Medulla oblongata (tissue), 1 donor: Measurements from ENCODE around the gene PHACTR3.
"Not testable (repeated sequence)": the region's sequence is repeated elsewhere in the genome, so short reads cannot be mapped to it uniquely, and the experiment has no call there.

Source experiments
- DNase-seq: peaks from one replicate; pipeline ENCODE4 v3.0.0-alpha.2; 2015; ENCODE audit errors: extremely low spot score

PHACTR3 gene

DNA sequence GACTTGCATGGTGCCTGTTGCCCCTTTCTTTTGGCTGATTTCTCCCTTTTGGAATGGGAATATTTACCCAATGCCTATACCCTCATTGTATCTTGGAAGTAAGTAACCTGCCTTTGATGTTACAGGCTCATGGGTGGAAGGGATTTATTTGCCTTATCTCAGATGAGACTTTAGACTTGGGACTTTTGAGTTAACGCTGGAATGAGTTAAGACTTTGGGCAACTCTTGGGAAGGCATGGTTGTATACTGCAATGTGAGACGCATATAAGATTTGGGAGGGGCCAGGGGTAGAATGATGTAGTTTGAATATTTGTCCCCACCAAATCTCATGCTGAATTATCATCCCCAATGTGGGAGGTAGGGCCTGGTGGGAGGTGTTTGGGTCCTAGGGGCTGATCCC is 253.6 kb downstream of the PHACTR3 start:
- no peak for DNase-seq

DNA sequence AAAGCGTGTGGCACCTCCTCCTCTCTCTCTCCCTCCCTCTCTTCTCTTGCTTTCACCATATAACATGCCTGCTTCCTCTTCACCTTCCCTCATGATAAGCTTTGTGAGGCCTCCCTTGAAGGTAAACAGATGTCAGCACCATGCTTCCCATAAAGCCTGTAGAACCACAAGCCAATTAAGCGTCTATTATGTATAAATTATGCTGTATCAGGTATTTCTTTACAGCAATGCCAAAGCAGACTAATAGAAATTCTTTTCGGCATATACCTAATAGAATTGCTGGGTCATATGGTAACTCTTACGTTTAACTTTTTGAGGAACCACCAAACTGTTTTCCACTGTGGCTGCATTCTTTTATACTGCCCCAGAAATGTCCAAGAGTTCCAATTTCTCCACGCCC is 254.1 kb downstream of the PHACTR3 start:
- no peak for DNase-seq

DNA sequence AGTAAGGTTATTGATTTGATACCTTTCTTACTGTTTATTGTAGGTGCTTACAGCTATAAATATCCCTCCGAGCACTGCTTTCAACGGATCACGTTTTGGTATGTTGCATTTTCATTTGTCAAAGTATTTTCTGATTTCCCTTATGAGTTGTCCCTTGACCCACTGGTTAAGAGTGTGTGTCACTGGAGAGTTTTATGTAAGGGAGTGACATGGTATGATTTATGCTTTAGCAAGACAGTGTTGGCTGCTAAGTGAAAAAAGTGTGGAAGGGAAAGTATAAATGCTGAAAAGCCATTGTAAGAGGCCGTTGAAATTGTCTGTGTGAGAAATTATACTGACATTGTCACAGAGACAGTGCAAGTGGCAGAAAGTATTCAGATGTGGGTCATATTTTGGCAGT is 257.1 kb downstream of the PHACTR3 start:
- DNase-seq = no peak

DNA sequence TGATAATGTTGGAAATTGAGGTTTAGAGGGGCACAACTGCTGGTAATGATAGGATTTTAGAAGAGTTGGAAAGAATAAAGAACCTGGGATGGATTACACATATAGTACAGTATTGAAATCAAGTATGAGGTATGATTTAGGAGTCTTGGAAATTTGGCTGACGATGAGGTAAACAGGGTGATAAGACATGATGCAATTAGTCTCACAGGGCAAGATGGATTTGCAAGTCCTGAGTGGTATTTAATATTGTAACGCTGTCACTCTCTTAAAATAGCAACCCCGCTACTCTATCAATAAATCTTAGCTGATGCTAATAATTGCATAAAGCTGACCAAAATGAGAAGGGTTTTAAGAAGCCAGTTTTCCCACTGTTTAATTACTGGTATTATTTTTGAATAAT is 258.7 kb downstream of the PHACTR3 start:
- DNase-seq = no peak

DNA sequence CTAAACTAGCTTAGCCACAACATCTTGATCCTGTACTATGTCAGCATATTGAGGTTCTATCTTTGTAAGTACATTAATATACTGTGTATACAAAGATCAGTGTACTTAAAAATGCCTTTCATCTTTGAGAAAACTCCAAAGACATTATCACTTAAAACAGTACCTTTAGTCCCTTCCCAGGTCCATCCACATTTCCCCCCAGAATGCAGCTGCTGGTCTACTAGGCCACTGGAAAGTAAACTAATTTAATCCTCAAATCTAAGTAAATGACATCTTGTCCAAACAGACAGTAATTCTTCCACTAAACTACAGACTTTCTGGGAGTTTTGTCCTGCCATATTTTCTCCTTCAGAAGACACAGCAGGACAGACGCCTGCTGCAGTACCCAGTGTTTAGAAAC is 260.4 kb downstream of the PHACTR3 start:
- no peak for DNase-seq

DNA sequence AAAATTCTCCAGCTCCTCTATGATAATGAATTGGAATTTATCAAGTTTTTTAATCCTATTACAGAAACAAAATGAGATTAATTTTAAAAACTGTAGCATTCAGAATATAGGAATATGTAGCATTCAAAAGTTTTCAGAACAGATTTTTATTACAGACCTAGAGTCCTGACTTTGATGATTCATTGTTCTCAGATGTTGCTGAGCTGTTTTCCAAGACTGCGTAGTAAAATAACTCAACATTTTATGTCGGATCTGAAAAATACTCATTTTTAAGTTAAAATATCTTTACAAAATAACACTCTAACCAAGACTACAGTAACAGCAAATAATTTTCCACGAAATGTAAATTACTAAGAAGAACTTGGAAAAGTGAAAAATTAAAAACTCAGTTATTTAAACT is 262.0 kb downstream of the PHACTR3 start:
- no peak for DNase-seq

DNA sequence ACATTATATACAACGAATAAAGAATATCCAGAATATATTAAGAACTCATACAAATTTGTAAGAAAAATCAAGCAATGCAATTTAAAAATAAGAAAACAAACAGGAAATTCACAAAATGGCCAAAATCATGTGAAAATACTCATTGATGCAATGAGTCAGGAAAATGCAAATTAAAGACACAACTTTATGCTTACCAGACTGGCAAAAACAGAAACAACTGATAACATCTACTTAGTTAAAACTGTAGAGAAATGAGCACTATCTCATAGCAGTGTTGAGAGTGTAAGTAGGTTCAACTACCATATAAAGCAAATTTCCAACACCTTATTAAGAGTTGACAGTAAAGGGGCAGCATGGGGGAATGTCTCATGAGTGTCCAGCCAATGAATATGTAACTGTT is 266.8 kb downstream of the PHACTR3 start:
- no peak for DNase-seq

DNA sequence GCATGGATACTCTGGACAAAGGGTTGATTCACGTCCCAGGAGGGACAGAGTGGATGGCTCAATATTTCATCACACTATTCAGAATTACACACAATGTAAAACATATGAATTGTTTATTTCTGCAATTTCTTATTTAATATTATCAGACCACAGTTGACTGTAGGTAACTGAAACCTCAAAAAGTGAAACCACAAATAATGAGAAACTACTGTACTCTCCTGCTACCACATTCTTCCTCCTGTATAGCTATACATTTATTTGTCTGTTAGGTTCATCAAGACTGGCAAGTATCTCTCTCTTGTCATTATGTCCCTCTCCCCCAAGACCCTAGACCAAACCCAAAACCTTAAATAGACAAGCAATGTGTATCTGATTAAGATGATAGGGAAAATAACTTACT is 269.1 kb downstream of the PHACTR3 start:
- DNase-seq = no peak

DNA sequence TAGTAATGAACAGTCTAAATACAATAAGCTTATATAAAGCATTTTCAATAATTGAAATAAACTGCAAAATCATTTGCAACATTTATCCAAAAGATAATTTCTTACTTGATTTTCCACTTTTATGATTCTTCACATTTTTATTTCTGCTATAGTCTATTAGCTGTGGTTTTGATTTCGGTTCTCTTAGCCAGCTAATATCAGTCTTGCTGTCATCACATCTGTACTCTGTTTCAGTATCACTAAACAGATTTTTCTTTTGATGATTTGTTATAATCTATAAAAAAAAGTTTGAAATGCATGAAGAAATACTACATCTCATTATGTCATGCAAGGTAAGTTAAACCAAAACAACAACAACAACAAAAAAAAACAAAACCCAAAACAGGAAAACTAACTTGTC is 275.9 kb downstream of the PHACTR3 start:
- no peak for DNase-seq

DNA sequence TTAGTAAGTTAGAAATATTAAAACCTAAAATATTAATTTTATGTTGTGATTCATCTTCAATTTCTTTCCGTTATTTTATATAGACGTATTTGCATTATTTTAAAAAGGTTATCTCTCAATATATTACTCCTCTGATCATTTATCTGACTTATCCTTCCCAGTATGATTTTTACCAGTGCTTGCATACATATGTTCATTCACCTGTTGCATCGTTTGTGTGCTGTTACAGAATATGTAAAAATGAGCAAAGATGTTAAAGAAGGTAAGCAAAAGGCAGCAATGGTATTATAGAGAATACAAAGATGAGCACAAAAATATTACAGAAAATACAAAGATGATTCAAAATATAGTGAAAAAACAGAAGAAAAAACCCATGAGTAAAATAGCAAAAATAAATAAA is 280.2 kb downstream of the PHACTR3 start:
- DNase-seq = no peak

DNA sequence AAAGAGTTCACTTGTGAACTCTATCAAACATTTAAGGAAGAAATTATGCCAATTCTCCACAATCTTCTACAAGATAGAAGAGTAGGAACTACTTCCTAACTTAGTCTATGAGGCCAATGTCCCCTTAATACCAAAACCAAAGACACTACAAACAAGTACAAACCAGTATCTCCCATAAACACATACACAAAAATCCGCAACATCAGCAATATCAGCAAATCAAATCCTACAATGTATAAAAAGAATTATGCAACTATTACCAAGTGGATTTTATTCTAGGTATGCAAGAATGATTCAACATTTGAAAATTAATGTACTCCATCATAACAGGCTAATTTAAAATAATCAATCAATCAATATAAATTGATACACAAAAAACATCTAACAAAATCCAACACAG is 283.7 kb downstream of the PHACTR3 start:
- no peak for DNase-seq

DNA sequence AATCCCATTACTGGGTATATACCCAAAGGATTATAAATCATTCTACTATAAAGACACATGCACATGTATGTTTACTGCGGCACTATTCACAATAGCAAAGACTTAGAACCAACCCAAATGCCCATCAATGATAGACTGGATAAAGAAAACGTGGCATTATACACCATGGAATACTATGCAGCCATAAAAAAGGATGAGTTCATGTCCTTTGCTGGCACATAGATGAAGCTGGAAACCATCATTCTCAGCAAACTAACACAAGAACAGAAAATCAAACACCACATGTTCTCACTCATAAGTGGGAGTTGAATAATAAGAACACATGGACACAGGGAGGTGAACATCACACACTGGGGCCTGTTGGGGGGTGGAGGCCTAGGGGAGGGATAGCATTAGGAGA is 285.7 kb downstream of the PHACTR3 start:
- DNase-seq = not testable (repeated sequence)

DNA sequence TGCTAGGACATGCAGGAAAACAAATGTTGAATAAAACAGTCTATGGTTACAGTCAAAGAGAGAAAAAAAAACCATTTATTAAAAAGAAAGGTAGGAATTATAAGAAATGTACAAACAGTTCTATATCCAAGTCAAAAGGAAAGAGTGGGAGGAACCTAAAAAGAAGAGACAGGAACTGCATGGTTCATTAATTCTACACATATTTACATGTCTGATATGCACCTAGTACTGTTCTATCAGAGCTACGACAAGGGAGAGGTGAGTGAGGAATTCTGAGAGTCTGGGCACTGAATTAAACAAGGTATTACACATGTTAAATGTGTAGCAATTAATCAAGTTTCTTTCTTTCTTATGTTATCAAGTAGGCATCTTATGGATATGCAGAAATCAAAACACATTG is 287.2 kb downstream of the PHACTR3 start:
- no peak for DNase-seq

DNA sequence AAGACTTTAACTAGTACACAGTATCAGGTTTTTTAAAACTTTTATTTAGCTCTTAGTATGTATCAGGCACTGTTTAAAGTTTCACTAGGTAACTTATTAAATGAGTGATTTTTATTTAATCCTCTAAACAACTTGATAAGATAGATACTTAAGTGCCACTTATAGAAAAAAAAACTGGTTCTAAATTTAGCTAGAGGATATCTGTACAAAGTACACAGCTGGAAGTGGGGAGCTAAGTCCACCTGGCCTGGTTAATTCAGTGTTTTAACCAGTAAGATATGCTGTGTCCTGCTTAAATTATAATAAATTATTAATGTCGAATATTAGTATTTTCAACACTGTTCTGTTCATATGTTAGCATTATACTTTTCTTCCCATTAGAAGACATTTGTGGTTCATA is 291.6 kb downstream of the PHACTR3 start:
- no peak for DNase-seq
